AG09319 (cell line): ENCODE results near the gene NFE2L1.

Experiments
- DNase-seq: peaks from one replicate; pipeline ENCODE4 v3.0.0-alpha.2; 2010; ENCODE audit warnings: low read depth; ENCODE audit errors: extremely low read depth
- TF ChIP-seq, protein P1 (sequence below): IDR thresholded peaks from 2 replicates; pipeline ENCODE4 v1.5.1; 2011; ENCODE audit warnings: low read depth, mild to moderate bottlenecking, inconsistent platforms, low read length, moderate library complexity

Gene NFE2L1

GRCh38 chr17:48025040-48025903, 22.9 kb upstream of the NFE2L1 start:
- TF ChIP-seq, protein P1, sequence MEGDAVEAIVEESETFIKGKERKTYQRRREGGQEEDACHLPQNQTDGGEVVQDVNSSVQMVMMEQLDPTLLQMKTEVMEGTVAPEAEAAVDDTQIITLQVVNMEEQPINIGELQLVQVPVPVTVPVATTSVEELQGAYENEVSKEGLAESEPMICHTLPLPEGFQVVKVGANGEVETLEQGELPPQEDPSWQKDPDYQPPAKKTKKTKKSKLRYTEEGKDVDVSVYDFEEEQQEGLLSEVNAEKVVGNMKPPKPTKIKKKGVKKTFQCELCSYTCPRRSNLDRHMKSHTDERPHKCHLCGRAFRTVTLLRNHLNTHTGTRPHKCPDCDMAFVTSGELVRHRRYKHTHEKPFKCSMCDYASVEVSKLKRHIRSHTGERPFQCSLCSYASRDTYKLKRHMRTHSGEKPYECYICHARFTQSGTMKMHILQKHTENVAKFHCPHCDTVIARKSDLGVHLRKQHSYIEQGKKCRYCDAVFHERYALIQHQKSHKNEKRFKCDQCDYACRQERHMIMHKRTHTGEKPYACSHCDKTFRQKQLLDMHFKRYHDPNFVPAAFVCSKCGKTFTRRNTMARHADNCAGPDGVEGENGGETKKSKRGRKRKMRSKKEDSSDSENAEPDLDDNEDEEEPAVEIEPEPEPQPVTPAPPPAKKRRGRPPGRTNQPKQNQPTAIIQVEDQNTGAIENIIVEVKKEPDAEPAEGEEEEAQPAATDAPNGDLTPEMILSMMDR = peak; percentile 72
- DNase-seq = peak; percentile 92

DNA sequence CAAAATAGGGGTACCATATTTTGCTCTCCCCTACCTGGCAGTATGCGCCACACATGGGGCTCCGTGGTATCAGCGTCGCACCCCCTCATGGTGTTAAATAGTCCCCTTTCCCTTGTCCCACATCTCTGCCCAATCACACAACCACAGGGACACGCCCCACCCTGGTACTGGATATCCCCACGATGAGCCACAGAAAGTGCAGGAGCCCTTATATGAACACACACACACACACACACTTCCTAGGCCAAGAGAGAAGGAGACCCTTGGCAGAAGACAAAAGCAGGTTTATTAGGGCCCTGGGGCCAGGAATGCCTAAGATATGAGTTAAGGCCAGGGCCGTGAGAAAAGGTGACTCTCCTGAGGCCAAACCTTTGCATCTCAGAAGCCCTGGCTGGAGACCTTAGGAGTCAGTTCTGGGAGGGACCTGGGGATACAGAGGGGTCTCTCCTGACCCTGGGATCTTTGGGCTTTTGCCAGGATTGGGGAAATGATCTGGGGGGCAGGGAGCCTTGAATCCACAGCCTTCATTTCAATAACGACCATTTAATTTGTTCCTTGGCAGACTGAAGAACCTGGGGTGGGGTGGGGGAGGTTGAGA, 22.2 kb upstream of the NFE2L1 start:
- TF ChIP-seq, protein P1 = no peak
- no peak for DNase-seq

GRCh38 chr17:48026502-48027321, 21.4 kb upstream of the NFE2L1 start:
- TF ChIP-seq, protein P1 = peak; percentile 93
- DNase-seq = peak; percentile 89

GRCh38 chr17:48027322-48027981, 20.7 kb upstream of the NFE2L1 start:
- DNase-seq = no peak
- TF ChIP-seq, protein P1 = no peak

- TF ChIP-seq, protein P1 = no peak
- DNase-seq = no peak
Measured at GRCh38 chr17:48028736-48029135, 19.4 kb upstream of the NFE2L1 start.

DNA sequence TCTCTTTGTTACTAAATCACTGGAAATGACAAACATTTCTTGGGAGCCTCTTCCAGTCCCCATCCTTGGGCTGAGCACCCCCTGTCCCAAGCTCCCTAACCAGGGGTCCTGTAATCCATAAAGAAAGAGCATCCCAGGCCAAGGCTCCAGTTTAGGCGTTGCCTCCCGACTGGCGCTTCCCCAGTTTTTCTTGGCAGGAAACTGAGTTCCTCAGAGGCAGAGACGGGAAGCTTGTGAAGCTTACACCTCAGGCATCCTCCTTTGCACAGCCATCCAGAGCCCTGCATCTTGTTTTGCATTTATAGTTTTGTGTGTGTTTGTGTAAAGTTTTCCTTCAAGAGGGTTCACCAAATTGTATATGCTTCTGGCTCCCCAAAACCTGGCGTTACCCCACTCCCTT, 17.6 kb upstream of the NFE2L1 start:
- TF ChIP-seq, protein P1 = no peak
- DNase-seq = no peak
